NCI-H1436 (cell line): ENCODE results near the gene HDAC4.

ENCODE experiments used
- DNase-seq: peaks from one replicate; lab custom pipeline; 2025; lab: John Stamatoyannopoulos, UW

The HDAC4 gene

DNA sequence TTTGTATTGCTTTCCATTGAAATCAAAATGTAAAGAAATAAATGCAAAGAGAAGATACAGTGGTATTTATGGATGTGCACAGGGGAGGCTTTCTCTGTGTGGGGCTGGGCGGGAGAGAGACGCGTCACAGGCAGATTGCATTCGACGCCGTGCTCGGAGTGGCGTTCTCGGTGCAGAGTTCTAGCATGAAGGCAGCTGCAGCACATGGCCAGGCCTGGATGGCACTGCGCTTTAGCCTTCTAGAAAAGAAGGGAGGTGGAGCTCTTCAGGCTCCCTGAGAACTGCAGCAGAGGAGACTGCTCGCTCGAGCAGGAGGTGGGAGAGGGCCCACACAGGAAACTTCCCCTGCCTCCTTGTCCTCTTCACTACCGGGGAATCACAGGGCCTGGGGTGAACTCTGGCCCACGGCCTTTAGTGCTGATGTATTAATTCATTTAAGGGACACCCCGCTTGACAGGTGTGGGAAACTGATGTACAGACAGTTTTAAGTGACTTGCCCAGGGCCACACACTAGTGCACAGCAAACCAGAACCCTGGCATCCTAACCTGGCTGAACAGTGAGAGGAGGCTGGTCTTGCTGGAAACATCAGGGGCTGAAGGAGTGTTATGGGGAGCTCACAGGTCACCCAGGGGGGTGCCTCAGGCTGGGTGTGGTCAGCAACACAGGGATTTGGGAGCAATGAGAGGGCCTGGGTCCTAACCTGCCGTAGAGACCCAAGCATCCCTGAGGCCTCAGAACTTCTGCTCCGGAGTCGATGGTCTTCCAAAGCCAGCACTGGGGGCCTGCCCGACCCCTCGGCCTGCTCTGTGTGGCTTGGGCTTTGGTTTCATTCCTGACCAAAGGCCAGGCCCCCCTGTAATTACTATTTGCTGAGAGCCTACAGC is 199.9 kb downstream of the HDAC4 start:
- no peak for DNase-seq

DNA sequence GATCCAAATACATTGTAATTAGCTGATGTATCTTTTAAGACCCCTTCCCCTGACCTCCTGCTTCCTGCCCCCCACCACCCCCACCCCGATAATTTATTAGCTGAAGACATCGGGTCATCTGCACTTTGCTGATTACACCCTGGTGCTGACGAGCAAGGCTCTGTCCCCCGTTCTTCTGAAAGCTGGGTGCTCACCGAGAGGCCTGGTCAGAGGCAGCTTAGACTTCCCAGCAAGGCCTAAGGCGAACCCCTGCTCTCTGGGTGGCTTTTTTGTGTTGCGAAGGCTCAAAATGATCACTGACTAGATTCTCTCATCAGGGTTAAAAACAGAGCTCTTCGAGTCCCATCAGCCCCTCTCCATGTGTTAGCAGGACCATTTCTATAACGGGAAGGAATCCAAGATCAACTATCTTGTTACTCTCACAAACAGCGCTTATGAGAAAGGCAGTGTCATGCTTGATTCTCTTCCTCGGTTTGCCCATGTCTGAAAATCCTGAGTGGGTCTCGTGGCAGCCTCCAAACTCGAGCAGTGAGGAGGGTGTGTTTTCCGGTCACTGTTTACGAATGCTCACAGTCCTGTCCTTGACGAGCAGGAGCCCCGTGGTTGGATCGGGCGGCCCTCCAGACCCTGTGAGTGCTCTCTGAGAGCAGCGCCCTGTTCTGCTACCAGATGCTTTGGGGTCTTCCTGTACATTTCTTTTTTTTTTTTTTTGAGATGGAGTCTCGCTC is 201.6 kb downstream of the HDAC4 start:
- no peak for DNase-seq

DNA sequence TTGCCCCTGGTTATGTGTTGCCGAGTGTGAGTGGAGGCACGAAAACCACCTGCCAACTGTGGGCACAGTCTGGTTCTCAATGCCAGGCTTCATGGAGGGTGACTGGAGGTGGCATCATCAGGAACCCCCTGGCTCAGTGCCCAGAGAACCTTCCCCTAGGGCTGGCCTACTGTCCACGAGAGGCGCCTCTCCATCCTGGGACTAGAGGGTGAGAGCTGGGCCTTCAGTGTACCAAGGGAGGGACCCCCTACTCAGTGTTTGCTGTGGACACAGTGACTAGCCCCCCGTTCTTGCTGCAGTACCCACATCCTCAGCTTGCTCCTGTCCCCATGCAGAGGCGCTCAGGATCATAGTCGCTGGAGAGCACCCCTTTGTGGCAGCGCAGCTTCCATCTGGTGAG is 202.6 kb downstream of the HDAC4 start:
- no peak for DNase-seq

DNA sequence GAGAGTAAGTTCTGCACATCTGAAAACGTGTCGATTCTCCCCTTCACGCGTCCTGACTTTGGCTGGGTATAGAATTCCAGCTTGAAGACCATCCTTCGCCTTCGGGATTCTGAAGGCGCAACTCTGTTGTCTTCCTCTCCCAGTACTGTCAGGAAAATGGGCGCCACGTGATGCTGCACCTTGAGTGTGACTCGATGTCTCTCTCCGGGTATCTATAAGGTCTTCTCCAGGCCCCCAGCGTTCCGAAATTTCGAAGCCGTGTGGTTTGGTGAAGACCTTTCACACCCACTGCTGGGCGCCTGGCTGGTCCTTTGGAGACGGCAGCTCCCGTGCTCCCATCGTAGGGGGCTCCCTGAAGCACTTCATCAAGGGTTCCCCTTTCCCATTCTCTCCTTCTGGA is 203.7 kb downstream of the HDAC4 start:
- no peak for DNase-seq

DNA sequence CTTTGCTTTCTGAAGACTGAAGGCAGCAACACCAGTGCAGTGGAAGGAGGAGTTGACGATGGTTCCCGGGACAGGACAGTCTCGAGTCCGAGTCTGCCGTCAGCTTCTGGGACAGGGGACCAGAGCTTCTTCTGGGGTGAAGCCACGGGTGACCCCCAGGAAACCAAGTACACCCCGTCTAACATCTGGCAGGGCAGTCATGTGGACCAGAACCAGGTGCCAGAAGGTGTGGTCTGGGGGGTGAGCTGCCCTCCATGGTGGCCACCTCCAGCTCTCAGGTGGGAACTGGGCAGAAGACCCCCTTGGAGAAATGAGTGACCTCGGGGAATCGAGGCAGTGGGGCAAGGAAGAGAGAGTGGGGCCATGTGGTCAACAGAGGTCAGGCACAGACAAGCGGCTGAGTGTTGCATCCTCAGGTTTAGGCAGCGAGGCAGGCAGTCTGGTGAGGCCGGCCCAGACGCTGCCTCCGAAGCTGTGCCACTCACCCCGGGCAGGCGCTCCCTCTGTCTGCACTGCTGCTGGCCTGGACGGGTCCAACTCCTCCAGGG is 204.3 kb downstream of the HDAC4 start:
- DNase-seq: no peak

DNA sequence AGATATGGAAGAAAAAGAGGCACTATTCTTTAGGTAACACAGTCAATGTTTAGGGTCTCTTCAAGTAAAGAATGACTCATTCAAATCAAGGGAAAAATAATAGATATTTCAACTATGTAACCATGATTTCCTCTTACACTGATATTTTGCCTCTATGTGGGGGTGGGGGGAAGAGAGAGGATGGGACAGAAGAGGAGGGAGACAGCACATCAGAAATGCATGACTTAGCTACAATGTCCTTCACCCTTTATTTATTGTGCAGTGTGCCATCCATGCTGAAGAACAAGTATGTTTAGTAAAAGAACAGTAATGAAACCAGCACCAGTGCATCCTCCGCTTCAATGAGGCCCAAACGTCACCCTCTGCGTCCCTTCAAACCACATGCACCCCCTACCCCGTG is 204.8 kb downstream of the HDAC4 start:
- DNase-seq: no peak

DNA sequence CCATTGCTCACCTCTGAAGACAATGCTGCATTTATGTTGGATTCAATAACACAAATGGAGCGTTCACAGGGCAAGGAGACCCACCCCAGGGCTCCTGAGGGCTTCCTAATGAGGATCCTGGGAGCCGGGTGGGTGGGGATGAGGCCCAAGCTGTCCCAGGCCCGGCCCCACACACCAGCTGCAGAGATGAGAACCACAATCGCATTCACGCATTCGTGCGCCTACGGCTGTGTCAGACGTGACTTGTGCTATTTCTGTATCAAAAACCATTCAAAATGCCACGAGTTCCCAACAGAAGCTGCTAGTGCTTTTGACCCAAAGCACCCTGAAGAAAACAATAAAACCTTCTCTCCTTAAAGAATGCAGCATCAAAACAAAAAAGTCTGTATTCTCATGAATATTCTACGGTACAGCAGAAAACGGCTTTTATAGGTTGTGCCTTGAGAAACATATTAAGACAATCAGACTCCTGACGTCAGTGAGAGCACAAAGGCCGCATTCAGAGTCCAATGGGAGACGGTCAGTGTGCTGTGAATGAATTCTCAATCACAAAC is 205.4 kb downstream of the HDAC4 start:
- no peak for DNase-seq

DNA sequence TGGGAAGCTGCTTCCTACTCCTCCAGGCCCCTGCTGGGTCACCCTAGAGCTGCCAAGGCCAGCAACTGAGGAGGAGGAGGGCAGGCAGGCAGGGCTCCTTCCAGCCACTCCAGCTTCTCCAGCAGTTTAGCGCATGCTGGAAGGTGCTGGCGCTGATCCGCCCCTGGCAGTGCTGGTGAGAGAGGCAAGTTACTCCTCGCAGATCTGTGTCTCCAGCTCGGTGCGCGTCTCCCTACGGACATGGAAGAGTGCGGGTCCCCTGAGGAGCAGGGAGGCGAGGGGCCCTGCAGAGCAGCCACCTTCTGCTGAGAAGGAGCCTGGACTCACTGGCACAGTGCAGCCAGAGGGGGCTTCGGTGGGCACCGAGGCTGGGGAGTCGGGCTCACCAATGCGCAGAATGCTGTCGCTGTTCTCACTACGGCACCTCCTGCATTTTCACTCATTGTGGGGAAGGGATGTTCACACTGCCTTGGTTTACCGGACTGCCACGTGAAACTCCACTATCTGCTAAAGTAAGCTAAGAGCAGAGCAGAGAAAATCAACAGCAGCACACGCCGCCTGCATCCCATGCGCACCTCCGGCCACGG is 206.0 kb downstream of the HDAC4 start:
- DNase-seq: no peak

DNA sequence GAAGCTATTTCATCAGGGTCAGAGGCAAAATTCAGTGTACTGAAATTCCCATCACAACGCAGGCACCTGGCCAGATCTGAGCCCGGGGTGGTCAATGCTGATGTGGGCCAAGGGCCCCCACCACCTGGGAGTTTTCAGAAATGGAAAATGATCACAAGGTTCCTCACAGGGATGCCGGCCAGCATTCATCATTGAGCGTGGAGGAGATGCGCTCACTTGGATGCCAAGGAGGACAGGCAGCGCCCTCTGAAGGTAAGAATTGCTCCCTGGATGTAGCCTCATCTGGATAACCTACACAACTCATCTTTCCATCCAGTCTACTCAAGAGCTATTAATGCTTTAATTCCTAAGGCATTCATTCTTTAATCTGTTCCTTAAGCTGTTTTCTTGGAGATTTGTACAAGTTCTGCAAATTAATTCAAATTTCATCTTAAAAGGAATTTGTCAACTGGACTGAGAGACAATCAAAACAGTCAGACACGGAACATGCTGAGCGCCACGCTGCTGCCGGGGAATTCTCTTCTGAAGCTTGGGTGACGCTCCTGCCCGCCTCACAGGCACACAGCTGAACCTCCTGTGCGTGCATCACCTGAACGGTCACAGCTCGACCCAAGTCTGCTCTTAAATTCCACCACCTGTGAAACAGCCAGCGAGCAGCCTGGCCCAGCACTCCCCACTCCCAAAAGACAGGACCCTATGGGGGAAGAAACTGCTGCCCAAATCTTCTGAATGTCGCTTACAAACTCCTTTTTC is 206.7 kb downstream of the HDAC4 start:
- no peak for DNase-seq

DNA sequence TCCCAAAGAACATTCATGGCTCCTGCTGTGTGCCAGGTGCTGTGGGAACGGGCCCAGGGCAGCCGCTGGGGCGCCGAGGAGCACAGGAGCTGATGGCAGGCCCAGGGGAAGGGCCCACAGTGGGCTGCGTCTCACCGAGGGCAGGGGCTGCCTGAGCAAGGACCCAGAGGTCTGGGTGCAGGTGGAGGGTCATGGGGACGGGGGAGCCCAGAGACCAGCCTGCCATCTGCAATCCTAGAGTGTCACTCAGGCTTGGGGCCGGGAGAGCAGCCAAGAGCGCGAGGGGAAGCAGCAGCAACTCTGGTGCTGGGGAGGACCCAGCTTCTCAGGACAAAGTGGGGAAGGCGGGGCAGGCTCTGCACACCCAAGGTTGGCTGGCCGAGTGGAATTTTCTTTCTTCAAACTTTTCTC is 207.4 kb downstream of the HDAC4 start:
- no peak for DNase-seq

DNA sequence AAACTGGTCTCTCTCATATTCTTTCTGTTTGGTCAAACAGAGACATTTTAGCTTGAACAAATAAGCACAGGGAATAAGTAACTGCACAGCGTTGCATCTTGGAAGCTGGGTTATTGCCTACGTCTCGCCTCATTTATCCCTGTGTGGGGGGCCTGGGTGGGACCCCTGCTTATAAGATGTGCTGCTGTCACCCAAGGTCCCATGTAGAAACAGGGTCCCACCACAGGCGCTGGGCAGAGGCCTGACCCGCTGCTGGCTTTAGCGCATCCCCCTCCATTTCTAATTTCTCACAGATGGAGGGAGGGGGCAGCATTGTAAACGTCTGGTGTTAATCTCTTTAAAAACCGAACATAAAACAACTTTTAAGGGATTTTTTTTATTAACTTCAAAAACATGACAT is 207.8 kb downstream of the HDAC4 start:
- no peak for DNase-seq

DNA sequence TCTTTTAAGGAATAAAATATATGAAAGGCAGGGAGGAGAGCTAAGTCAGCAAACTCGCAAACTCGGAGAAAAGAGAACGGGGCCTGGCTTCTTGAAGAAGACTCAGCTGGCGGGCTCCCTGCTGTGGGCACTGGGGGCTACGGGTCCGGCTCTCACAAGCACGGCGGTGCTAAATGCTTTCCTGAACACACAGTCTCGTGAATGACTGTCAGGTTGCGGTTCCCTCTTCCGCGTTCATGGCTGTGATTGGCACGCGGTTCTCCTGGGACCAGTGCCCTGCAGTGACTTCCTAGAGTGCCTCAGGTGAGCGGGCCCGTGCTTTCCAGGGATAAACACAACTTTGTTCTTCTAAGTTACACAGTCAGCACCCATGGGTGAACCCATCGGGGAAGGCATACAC is 208.4 kb downstream of the HDAC4 start:
- no peak for DNase-seq

DNA sequence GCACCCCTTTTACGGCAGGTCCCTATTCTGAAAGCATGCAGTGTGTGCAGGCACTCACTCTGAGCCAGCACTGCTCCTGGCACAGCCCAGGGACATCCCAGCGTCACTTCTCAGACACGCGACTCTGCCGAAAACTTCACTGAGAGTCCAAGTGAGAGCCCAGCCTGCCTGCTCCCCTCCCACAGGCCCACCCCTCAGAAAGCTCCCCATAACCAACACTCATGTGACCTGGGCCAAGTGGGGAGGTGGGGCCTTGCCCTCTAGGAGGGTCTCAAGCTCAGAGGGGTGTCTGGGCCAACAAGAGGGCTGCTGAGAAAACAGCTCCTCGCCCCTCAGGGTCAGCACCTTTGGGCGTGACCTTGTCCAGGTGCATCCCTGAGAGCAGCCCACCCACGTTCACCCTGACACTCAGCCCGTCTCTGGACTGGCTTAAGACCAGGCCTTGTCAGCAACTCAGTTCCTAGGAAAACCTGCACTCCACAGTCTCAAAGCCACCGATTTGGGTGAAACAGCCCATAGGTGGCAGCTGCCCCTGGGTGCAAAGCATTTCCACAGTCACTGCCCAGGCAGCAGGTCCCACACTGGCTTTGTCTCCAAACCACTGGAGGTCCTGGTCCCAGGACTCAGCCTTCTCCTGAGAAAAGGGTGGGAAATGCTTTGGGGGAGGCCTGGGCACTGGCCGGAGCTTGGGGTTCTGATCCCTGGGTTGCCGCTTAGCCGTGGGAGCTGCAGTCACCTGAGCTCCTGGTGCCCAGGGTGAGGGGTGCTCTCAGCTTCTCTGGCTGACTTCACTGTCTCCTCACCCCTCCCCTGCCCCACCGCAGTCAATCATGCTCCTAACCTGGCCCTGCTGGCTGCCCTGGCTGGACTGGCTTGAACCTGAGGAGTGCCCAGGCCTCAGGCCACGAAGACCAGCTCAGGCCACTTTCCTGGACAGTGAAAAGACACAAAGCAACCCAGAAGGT is 209.6 kb downstream of the HDAC4 start:
- DNase-seq: no peak

DNA sequence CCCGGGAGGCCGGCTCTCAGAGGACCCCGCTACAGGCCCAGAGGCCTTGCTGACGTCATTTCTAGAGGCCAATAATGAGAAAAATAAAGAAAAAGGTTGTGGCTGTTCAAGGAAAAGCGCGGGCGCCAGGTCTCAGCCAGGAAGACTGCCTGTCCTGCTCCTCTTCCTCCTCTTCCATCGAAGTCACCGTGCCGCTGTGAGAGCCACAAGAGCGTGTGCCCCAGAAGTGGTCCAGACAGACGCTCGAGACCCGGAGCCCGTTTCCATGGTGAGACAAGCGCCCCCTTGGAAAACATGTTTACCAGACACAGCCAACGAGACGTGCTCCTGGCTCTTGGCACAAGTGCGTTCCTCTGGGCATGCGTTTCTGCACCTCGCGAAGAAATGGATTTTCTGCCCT is 210.5 kb downstream of the HDAC4 start:
- DNase-seq: no peak

DNA sequence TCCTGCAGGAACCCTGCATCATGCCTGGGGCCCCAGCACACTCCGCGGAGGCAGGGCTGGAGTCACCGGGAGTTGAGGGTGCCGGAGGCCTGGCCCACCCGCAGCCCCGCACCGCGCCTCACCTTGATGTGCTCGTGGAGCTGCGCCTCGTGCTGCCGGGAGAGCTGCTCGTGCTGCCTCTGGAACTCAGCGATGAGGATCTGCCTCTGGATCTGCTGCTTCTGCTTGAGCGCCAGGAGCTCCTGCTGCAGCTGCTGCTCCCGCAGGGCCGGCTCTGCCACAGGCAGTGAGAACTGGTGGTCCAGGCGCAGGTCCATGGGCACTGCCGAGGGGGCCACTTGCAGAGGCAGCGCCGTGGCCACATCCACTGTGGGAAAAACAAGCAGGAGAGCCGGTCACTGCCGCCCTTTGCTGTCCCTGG is 211.1 kb downstream of the HDAC4 start:
- DNase-seq: no peak

DNA sequence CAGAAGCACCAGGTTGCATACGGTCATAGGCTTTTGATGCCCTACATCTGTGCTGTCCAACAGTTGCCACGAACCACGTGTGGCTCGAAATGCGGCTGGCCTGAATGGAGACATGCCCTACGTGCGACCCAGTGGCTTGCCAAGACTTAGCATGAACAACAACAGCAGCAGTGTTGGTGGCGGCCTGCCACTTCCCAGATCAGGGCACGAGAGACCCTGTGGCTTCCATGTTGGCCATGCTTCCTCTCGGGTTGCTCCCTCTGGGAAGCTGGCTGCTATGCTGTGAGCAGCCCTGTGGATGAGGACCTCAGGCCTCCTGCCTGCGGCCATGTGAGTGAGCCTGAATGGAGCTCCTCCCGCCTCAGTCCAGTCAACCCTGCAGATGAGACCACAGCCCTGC is 212.3 kb downstream of the HDAC4 start:
- no peak for DNase-seq

DNA sequence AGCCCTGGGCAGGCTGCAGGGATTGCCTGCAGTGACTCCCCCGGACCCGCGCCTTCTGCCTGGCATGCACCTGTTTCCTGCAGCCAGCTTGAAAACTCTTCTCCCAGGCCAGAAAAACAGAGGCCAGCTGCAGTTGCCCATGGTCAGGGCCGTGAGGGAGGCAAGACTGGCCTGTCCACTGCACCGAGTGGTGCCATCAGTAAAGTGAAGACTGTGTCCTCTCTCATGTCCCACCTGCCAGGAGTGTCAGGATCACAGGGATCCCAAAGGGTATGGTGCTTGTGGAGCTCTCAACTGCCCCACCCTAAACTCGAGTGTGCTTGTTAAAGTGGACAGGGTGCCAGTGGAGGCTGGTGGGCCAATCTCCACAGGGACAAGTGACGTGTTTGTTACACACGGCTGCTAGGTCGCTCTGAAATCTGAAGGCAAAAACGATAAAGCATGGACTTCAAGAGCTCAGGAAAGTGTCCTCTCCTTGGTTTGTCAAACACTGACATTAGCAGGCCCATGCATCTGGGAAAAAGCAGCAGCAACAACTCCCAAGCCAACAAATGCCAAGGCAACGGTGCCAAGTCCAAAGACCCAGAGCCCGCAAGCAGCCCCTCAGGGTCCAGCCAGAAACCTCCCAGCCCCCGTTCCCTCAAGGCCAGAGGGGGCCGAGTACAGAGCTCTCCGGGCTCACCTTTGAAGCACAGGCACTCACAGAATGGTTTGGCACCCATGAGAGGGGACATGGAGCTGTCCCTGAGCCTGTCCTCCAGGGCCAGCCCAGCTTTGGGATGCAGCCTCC is 213.2 kb downstream of the HDAC4 start:
- no peak for DNase-seq

DNA sequence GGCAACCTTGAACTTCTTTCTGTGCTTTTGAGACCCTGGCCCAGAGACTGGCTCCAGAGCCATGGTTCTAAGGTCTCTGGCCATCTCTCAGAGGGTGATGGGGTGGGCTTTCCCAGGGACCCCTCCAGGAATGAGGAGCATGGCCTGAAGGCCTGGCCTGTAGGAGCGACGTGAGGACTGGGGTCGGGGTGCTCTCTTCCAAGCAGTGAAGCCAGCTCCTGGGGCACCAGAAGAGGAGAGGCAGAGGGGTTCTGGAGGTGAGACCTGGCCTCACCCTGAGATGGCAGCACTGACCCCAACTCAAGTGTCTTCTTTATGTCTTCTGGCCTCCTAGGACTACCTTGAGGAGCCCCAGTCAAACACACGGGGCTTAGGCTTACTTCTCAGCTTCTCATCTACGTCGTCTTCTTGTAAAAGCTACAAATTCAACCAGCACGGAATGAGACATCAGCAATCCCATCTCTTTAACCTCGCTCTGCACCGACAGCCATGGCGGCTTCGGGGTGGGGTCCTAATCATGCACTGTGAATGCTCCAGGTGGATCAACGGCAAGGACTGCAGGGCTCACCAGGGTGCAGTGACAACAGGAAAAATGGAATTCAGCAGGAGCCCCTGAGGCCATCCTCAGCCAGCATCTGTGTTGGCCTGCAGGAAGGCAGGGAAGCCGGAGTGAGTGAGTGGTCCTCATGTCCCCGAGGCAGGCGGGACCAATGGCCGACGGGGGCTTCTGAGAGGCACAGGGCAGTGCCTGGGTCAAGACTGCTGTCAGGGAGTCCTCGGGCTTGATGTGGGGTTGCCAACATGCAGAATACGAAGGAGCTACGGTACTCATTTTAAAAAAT is 214.1 kb downstream of the HDAC4 start:
- no peak for DNase-seq
